K562 (cell line): ENCODE measurements around the gene PCCB. TPM values are rescaled to one million over a fixed set of nuclear protein-coding genes. Genes with fewer than 3 reads are reported as not detected.

ENCODE experiments used
- ATAC-seq: fragments of 200-7000 bp; cut with Tn5 transposase; 3 replicates; pipeline ENCODE4 v1.9.1; 2020; ENCODE audit warnings: moderate library complexity
- BruUV-seq: library from RNA; stranded (reverse); fragments of 400-500 nt; replicated peaks from 2 replicates; lab custom pipeline; 2021; lab: Mats Ljungman, UMichigan
- CTCF ChIA-PET: fragments of 300-600 bp; formaldehyde crosslinking; extraction: SDS; loops from one replicate; lab custom pipeline; 2021; ENCODE audit warnings: low intra/inter-chr PET ratio; lab: Yijun Ruan, JAX
- POLR2A ChIA-PET: fragments of 300-600, 350-650 bp; sonication (Branson Sonifier 250); formaldehyde crosslinking; extraction: SDS; loops from one replicate; lab custom pipeline; 2021; ENCODE audit warnings: antibody characterized with exemption, inconsistent platforms; lab: Yijun Ruan, JAX
- DNase-seq, 4 experiments: peaks; one replicate each; pipeline versions ENCODE4 v3.0.0 to v3.0.0-alpha.2; 2011 to 2018; ENCODE audit warnings: low spot score in 3 of 4, mixed read lengths in 3 of 4; ENCODE audit errors: extremely low read depth in 1 of 4
- FAIRE-seq: peaks from 2 replicates; lab custom pipeline; 2011; peaks lifted over from hg19 to GRCh38; lab: Jason Lieb, UNC
- H2AFZ ChIP-seq: 2 replicates; pipeline ENCODE4 v1.6.0; 2011; ENCODE audit warnings: low read depth, low read length, control low read depth, inconsistent platforms
- H3K27ac ChIP-seq: fragments of 200-600 bp; 3 replicates; pipeline ENCODE4 v1.8.0; 2011; ENCODE audit warnings: low read depth, mild to moderate bottlenecking, control low read depth, inconsistent platforms, low read length, moderate library complexity, mixed read lengths; ENCODE audit errors: extremely low read depth
- H3K27me3 ChIP-seq, 2 experiments: fragments of 300-600 bp in 1 of 2; 2 replicates in 1 of 2; 3 replicates in 1 of 2; pipeline versions ENCODE4 v1.6.0 to v1.8.0; 2011; ENCODE audit warnings: inconsistent platforms in 2 of 2, low read length in 2 of 2, mild to moderate bottlenecking in 1 of 2, mixed read lengths in 1 of 2, moderate library complexity in 1 of 2; ENCODE audit not compliant: control insufficient read depth in 2 of 2, insufficient read depth in 2 of 2
- H3K36me3 ChIP-seq: fragments of 300-600 bp; 3 replicates; pipeline ENCODE4 v1.8.0; 2011; ENCODE audit warnings: mild to moderate bottlenecking, low read length, inconsistent platforms; ENCODE audit not compliant: control insufficient read depth, insufficient read depth
- H3K4me1 ChIP-seq, 2 experiments: fragments of 200-600 bp in 1 of 2; replicated peaks in 1 of 2; 2 replicates in 1 of 2; 3 replicates in 1 of 2; pipeline versions ENCODE4 v1.5.1 to v1.8.0; 2011; ENCODE audit warnings: inconsistent platforms in 2 of 2, low read length in 2 of 2, mild to moderate bottlenecking in 1 of 2, mixed read lengths in 1 of 2, moderate library complexity in 1 of 2; ENCODE audit not compliant: control insufficient read depth in 2 of 2, insufficient read depth in 2 of 2
- H3K4me2 ChIP-seq: 2 replicates; pipeline ENCODE4 v1.6.1; 2011; ENCODE audit warnings: low read length, control low read depth, inconsistent platforms, mixed read lengths; ENCODE audit not compliant: insufficient read depth
- H3K4me3 ChIP-seq: fragments of 200-600 bp; sonication (generic), shearing (Covaris generic); 2 replicates; pipeline ENCODE4 v1.5.1; 2016; ENCODE audit warnings: control low read depth, inconsistent platforms
- H3K79me2 ChIP-seq: fragments of 200-600 bp; 3 replicates; pipeline ENCODE4 v1.8.0; 2011; ENCODE audit warnings: low read length, inconsistent platforms; ENCODE audit not compliant: control insufficient read depth, insufficient read depth
- H3K9ac ChIP-seq, 2 experiments: 2 replicates each; pipeline versions ENCODE4 v1.6.0 to v1.6.1; 2011; ENCODE audit warnings: low read depth in 2 of 2, low read length in 2 of 2, control low read depth in 1 of 2, inconsistent platforms in 1 of 2, mild to moderate bottlenecking in 1 of 2, mixed read lengths in 1 of 2; ENCODE audit not compliant: insufficient read depth in 1 of 2
- H3K9me1 ChIP-seq: one replicate; pipeline ENCODE4 v1.6.0; 2011; ENCODE audit warnings: inconsistent platforms, mild to moderate bottlenecking, low read length, moderate library complexity; ENCODE audit not compliant: control insufficient read depth, insufficient read depth
- H3K9me3 ChIP-seq: replicated peaks from 2 replicates; pipeline ENCODE4 v1.5.1; 2011; ENCODE audit warnings: low read depth, low read length, inconsistent platforms; ENCODE audit not compliant: control insufficient read depth, insufficient read depth
- H4K20me1 ChIP-seq: replicated peaks from 2 replicates; pipeline ENCODE4 v1.6.1; 2011; ENCODE audit warnings: low read length, inconsistent platforms, mixed read lengths; ENCODE audit not compliant: control insufficient read depth, insufficient read depth
- BRCA1 ChIP-seq, 2 experiments: fragments of 450-650 bp in 1 of 2; sonication (generic) in 1 of 2; formaldehyde crosslinking in 1 of 2; IDR thresholded peaks; 2 replicates each; pipeline versions ENCODE4 v1.5.0 to v1.6.1; 2017 to 2020; ENCODE audit warnings: mild to moderate bottlenecking in 1 of 2, missing genetic modification reagents in 1 of 2
- SRSF9 ChIP-seq: fragments of 200-400 bp; formaldehyde crosslinking; IDR thresholded peaks from 2 replicates; pipeline ENCODE4 v1.6.1; 2017; ENCODE audit warnings: low read depth, low read length, borderline replicate concordance
- TRIM24 ChIP-seq, 2 experiments: fragments of 450-650 bp; IDR thresholded peaks; 2 replicates each; pipeline ENCODE4 v1.6.1; 2016
- WGBS: fragments of 100-300 bp; shearing (Covaris generic); methylation state at CpG from one replicate; pipeline ENCODE4 v1.1.6; 2016; ENCODE audit warnings: low coverage, mixed read lengths; ENCODE audit not compliant: insufficient coverage; ENCODE audit errors: missing lambda C conversion rate; 5-methylcytosine and 5-hydroxymethylcytosine counted together
- in situ Hi-C: fragments of 300-500 bp; cut with MboI; formaldehyde crosslinking; loops from 4 replicates; pipeline ENCODE4 v1.15.0; 2018; ENCODE audit warnings: inconsistent platforms, mixed read lengths
- intact Hi-C: fragments of 100-400 bp; cut with micrococcal nuclease; formaldehyde crosslinking; loops from 2 replicates; pipeline ENCODE4 v1.14.2; 2022
- polyA plus RNA-seq, 8 experiments: library from polyadenylated mRNA; depleted of rRNA in 4 of 8; stranded (reverse) in 5 of 8; unstranded in 3 of 8; fragments of >200 nt; fragmentation: Nextera tagmentation in 2 of 8; fragmentation: Illumina TruSeq in 1 of 8; extraction: Ambion mirVana in 2 of 8; extraction: Trizol in 1 of 8; gene quantifications; 2 replicates each; pipeline versions ENCODE4 v1.2.1 to v1.2.3, GENCODE V29; 2011 to 2014; ENCODE audit warnings: inconsistent platforms in 1 of 8, missing spikeins in 1 of 8
- total RNA-seq, 7 experiments: library from RNA; depleted of rRNA in 6 of 7; stranded (reverse); fragments of >200 nt in 6 of 7; fragmentation: Illumina TruSeq in 2 of 7; extraction: Trizol in 2 of 7; gene quantifications; 2 replicates each; pipeline versions ENCODE4 v1.2.1 to v1.2.3, GENCODE V29; 2011 to 2021; ENCODE audit warnings: low replicate concordance in 1 of 7
- TF ChIP-seq, protein P1 (sequence below): fragments of 250-450 bp; sonication (Bioruptor Pico); IDR thresholded peaks from 2 replicates; pipeline ENCODE4 v1.5.0; 2021; ENCODE audit warnings: mild to moderate bottlenecking, borderline replicate concordance

The PCCB gene
- total and polyA plus RNA-seq, 9 of the 15 experiments (the other 6 are each of a cell fraction or from before 2014, with no cell fraction given): 69.5 to 173 (median 92.8) TPM

- Histone ChIP-seq H2AFZ (no peak overlapping the region), H3K9ac (no peak overlapping the region), H4K20me1 (no peaks in the 10 kb centered on the region), H3K9me3 (no peaks in the 10 kb centered on the region), H3K79me2 (peaks cover 5% of the 10 kb centered on the region; the same call in 1 of the 3 replicates), H3K27me3 (no peaks in the 10 kb centered on the region), H3K36me3 (peaks cover 64% of the 10 kb centered on the region), H3K4me1 (no peaks in the 10 kb centered on the region), H3K27ac (no peak overlapping the region), H3K9me1 (no peaks in the 10 kb centered on the region)
- POLR2A ChIA-PET: no interaction called here
- no TSS peak for BruUV-seq
- FAIRE-seq (no peak), ATAC-seq (no peak)
- CTCF ChIA-PET: no interaction called here
- whole genome bisulfite sequencing: no CpG with 5 or more reads among the region's 1 CpG
- TF ChIP-seq TRIM24 (IDR thresholded peaks at IDR 0.05) (no peak), SRSF9 (no peak), BRCA1 (IDR thresholded peaks at IDR 0.05) (no peak), BRCA1 (CRISPR knock-in tag; IDR thresholded peaks at IDR 0.05) (no peak)
- TF ChIP-seq, protein P1, sequence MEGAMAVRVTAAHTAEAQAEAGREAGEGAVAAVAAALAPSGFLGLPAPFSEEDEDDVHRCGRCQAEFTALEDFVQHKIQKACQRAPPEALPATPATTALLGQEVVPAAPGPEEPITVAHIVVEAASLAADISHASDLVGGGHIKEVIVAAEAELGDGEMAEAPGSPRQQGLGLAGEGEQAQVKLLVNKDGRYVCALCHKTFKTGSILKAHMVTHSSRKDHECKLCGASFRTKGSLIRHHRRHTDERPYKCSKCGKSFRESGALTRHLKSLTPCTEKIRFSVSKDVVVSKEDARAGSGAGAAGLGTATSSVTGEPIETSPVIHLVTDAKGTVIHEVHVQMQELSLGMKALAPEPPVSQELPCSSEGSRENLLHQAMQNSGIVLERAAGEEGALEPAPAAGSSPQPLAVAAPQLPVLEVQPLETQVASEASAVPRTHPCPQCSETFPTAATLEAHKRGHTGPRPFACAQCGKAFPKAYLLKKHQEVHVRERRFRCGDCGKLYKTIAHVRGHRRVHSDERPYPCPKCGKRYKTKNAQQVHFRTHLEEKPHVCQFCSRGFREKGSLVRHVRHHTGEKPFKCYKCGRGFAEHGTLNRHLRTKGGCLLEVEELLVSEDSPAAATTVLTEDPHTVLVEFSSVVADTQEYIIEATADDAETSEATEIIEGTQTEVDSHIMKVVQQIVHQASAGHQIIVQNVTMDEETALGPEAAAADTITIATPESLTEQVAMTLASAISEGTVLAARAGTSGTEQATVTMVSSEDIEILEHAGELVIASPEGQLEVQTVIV (CRISPR knock-in tag): no peak
- TF ChIP-seq, all 486 proteins: peak for 0
- H3K4me2 ChIP-seq: no peak overlapping the region
- DNase-seq: no peak
- no peak overlapping the region for H3K4me3 ChIP-seq
- intact Hi-C loops (no loop called here), in situ Hi-C loops (no loop called here)
Observed at GRCh38 chr3:136294176-136294575, 44.0 kb downstream of the PCCB start.
